HEK293 (cell line): Measurements from ENCODE around the gene MPDU1.

Experiments
- CTCF ChIP-seq: fragments of 450-650 bp; formaldehyde crosslinking; IDR thresholded peaks from 2 replicates; pipeline ENCODE4 v1.5.1; 2016; ENCODE audit warnings: missing biosample characterization, missing genetic modification characterization
- GFI1B ChIP-seq: fragments of 450-650 bp; formaldehyde crosslinking; IDR thresholded peaks from 2 replicates; pipeline ENCODE4 v1.5.1; 2016; ENCODE audit warnings: missing biosample characterization, missing genetic modification characterization
- KLF1 ChIP-seq: fragments of 450-650 bp; formaldehyde crosslinking; IDR thresholded peaks from 2 replicates; pipeline ENCODE4 v1.5.1; 2016; ENCODE audit warnings: missing biosample characterization, missing genetic modification characterization
- REST ChIP-seq: fragments of 450-650 bp; formaldehyde crosslinking; IDR thresholded peaks from 2 replicates; pipeline ENCODE4 v1.5.1; 2016; ENCODE audit warnings: missing biosample characterization, missing genetic modification characterization
- TCF7L2 ChIP-seq: IDR thresholded peaks from 2 replicates; pipeline ENCODE4 v1.6.1; 2011; ENCODE audit warnings: low read depth, mild to moderate bottlenecking, inconsistent platforms, low read length, moderate library complexity, borderline replicate concordance
- ZBTB8A ChIP-seq: fragments of 450-650 bp; formaldehyde crosslinking; IDR thresholded peaks from 2 replicates; pipeline ENCODE4 v1.5.1; 2016; ENCODE audit warnings: missing biosample characterization, missing genetic modification characterization
- ZNF140 ChIP-seq: fragments of 450-650 bp; formaldehyde crosslinking; IDR thresholded peaks from 2 replicates; pipeline ENCODE4 v1.5.1; 2016; ENCODE audit warnings: missing biosample characterization, missing genetic modification characterization
- ZNF48 ChIP-seq: fragments of 450-650 bp; formaldehyde crosslinking; IDR thresholded peaks from 2 replicates; pipeline ENCODE4 v1.5.1; 2016; ENCODE audit warnings: missing biosample characterization, missing genetic modification characterization
- ZNF521 ChIP-seq: fragments of 450-650 bp; formaldehyde crosslinking; IDR thresholded peaks from 2 replicates; pipeline ENCODE4 v1.5.1; 2017; ENCODE audit warnings: missing biosample characterization, mild to moderate bottlenecking, missing genetic modification characterization
- TF ChIP-seq, protein P1 (sequence below): IDR thresholded peaks from 2 replicates; pipeline ENCODE4 v1.6.1; 2011; ENCODE audit warnings: mild to moderate bottlenecking, low read depth, low read length, borderline replicate concordance

- no peak for TF ChIP-seq GFI1B
- TF ChIP-seq ZNF521: no peak
- peak; percentile 91 for TF ChIP-seq CTCF (tag by site-specific recombination)
- TF ChIP-seq KLF1: no peak
- no peak for TF ChIP-seq ZNF140
- TF ChIP-seq ZNF48 (tag by site-specific recombination): no peak
- TF ChIP-seq ZBTB8A (tag by site-specific recombination): no peak
- TF ChIP-seq TCF7L2: no peak
- TF ChIP-seq, protein P1, sequence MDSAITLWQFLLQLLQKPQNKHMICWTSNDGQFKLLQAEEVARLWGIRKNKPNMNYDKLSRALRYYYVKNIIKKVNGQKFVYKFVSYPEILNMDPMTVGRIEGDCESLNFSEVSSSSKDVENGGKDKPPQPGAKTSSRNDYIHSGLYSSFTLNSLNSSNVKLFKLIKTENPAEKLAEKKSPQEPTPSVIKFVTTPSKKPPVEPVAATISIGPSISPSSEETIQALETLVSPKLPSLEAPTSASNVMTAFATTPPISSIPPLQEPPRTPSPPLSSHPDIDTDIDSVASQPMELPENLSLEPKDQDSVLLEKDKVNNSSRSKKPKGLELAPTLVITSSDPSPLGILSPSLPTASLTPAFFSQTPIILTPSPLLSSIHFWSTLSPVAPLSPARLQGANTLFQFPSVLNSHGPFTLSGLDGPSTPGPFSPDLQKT: no peak
- no peak for TF ChIP-seq REST
These were observed 48.8 kb downstream of the MPDU1 start for GRCh38 chr17:7632492-7632894.
